Cardiac muscle cell (in vitro differentiated cells and primary cell): ENCODE data around the gene POLR2F. TPM values are rescaled to one million over a fixed set of nuclear protein-coding genes. Genes with fewer than 3 reads are reported as not detected.

Source experiments
- DNase-seq, 2 donors: peaks; one replicate each; pipeline versions ENCODE4 v3.0.0 to v3.0.0-alpha.2; 2010 to 2017; ENCODE audit warnings: low read depth in 1 of 2, low spot score in 1 of 2
- H3K27ac ChIP-seq: fragments of 200-600 bp; sonication (generic); 2 replicates; pipeline ENCODE4 v1.5.1; 2016
- H3K27me3 ChIP-seq: fragments of 200-600 bp; sonication (generic); 2 replicates; pipeline ENCODE4 v1.6.0; 2016; ENCODE audit warnings: control low read depth
- H3K36me3 ChIP-seq: fragments of 200-600 bp; sonication (generic); 2 replicates; pipeline ENCODE4 v1.5.1; 2016; ENCODE audit warnings: control low read depth
- H3K4me1 ChIP-seq: fragments of 200-600 bp; sonication (generic); 2 replicates; pipeline ENCODE4 v1.8.1; 2017; ENCODE audit warnings: low read depth, mild to moderate bottlenecking, mixed run types
- H3K4me3 ChIP-seq: fragments of 200-600 bp; sonication (generic); 2 replicates; pipeline ENCODE4 v1.5.1; 2016; ENCODE audit warnings: mild to moderate bottlenecking
- H3K9me3 ChIP-seq: fragments of 200-600 bp; sonication (generic); 2 replicates; pipeline ENCODE4 v1.5.1; 2017; ENCODE audit warnings: low read depth, mild to moderate bottlenecking, control low read depth
- polyA plus RNA-seq: library from polyadenylated mRNA; unstranded; fragments of >200 nt; fragmentation: Nextera tagmentation; extraction: Ambion mirVana; gene quantifications from 2 replicates; pipeline ENCODE4 v1.2.1, GENCODE V29; 2016
- total RNA-seq: library from RNA; depleted of rRNA; stranded (reverse); fragments of >200 nt; gene quantifications from 2 replicates; pipeline ENCODE4 v1.2.3, GENCODE V29; 2016
- TF ChIP-seq, protein P1 (sequence below): IDR thresholded peaks from 2 replicates; pipeline ENCODE4 v1.5.1; 2012; ENCODE audit warnings: low read depth, mild to moderate bottlenecking, low read length

POLR2F gene
- total and polyA plus RNA-seq, 2 experiments from 2014 or later = 63.3 to 183 TPM

DNA sequence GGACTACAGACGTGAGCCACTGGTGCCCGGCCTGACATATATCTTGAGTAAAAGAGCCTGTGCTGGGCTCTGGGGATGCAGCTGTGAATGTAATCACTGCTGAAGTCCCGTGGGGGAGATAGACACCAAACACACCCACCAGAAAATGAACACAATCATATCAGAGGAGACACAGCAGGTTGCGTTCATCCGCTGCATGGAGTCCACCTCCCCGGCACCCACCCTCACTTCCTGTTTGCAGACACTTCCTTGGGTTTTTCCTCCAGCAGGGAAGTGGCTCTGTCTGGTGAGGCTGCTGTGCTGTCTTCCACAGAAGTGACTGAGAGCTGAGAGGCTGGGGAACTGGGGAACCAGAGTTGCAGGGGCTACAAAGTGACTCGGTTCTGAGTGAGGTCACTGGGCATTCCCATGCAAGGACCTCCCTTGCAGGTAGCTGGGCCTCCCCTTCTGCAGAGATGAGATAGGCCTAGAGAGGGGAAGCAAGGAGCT, 40.2 kb upstream of the POLR2F start:
- Histone ChIP-seq H3K4me3 (no peak overlapping the region), H3K27ac (no peak overlapping the region), H3K27me3 (no peaks in the 10 kb centered on the region), H3K9me3 (no peaks in the 10 kb centered on the region), H3K36me3 (no peaks in the 10 kb centered on the region), H3K4me1 (peaks cover 15% of the 10 kb centered on the region)
- TF ChIP-seq, protein P1, sequence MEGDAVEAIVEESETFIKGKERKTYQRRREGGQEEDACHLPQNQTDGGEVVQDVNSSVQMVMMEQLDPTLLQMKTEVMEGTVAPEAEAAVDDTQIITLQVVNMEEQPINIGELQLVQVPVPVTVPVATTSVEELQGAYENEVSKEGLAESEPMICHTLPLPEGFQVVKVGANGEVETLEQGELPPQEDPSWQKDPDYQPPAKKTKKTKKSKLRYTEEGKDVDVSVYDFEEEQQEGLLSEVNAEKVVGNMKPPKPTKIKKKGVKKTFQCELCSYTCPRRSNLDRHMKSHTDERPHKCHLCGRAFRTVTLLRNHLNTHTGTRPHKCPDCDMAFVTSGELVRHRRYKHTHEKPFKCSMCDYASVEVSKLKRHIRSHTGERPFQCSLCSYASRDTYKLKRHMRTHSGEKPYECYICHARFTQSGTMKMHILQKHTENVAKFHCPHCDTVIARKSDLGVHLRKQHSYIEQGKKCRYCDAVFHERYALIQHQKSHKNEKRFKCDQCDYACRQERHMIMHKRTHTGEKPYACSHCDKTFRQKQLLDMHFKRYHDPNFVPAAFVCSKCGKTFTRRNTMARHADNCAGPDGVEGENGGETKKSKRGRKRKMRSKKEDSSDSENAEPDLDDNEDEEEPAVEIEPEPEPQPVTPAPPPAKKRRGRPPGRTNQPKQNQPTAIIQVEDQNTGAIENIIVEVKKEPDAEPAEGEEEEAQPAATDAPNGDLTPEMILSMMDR = no peak
- no peak for DNase-seq

DNA sequence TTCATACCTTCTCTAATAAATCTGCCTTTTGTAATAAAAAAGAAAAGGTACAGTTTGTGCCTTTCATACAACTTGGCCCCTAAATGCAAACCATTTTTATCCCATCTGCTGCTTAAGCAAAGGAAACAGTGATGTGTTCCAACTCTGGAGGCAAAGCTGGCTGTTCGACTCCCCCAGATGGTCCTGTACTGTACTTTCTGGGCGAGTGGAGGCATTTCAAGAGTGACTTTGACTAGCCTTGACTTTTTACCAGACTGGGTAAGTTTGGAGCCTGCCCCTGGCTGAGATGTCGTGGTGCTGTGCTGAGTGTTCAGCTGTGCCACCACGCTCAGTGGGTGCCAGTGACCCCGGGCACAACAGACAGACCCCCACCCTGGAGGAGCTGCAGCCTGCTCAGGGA, 37.2 kb upstream of the POLR2F start:
- Histone ChIP-seq H3K4me3 (no peak overlapping the region), H3K9me3 (no peaks in the 10 kb centered on the region), H3K36me3 (peaks cover 3% of the 10 kb centered on the region), H3K27me3 (no peaks in the 10 kb centered on the region), H3K27ac (no peak overlapping the region), H3K4me1 (peaks cover 3% of the 10 kb centered on the region)
- DNase-seq = no peak
- TF ChIP-seq, protein P1 = no peak

DNA sequence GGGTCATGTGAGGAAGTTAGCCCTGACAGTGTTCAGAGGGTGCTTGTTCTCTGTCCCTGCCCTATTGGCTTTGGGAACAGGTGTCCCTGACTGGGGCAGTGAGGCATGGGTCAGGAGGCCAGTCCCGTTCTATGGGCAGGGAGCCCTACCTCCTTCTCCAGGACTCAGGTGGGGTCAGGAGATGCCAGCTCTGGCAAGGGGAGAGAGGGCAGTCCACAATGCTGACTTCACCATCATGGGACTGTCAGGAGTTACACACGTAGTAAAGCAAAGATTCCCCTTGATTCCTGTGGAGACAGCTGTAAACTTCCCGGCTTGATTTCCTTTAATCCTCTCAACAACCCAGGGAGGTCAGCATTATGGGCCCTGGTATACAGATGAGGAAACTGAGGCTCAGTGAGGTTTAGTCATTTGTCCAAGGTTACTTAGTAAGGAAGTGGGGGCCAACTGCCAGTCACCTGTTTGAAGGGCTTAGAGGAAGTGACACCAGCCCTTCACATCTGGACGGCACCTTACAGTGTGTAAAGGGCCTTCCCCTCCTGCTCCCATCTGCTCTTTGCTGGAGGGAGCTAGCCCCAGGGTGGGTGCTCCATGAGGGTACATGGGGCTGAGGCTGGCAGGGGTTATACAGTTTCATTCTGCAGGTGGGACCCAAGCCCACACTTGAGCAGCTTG, 35.5 kb upstream of the POLR2F start:
- Histone ChIP-seq H3K27ac (no peak overlapping the region), H3K27me3 (no peaks in the 10 kb centered on the region), H3K9me3 (no peaks in the 10 kb centered on the region), H3K36me3 (peaks cover 5% of the 10 kb centered on the region), H3K4me3 (no peak overlapping the region), H3K4me1 (no peaks in the 10 kb centered on the region)
- TF ChIP-seq, protein P1 = no peak
- no peak for DNase-seq

DNA sequence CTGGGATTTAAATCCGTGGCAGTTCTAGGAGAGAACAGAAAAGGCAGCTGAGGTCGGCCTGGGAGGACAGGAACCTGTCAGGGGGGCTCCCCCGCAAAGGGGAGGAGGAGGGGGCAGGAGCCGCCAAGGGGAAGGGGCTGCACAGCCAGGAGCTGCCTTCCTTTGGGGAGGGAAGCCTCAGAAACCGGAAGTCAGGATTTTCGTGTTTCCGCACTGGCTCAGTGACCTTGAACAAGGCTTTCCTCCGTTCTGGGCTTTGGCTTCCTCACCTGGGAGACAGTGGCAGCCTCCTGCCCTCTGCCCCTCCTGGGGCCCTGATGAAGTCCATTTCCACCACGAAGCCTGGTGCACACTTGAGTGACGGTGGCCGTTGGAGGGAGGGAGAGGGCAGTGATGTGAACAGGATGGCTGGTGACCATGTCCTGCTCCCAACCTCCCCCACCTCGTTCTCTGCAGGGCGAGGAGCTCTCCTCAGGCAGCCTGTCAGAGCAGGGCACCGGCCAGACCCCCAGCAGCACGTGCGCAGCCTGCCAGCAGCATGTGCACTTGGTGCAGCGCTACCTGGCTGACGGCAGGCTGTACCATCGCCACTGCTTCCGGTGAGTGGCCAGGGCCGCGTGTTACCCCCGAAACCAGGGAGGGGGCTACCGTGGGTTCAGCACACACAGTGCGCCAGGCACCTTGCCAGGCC, 34.8 kb upstream of the POLR2F start:
- DNase-seq = no peak
- Histone ChIP-seq H3K27me3 (no peaks in the 10 kb centered on the region), H3K4me1 (no peaks in the 10 kb centered on the region), H3K9me3 (no peaks in the 10 kb centered on the region), H3K27ac (no peak overlapping the region), H3K36me3 (peaks cover 6% of the 10 kb centered on the region), H3K4me3 (no peak overlapping the region)
- TF ChIP-seq, protein P1 = no peak

DNA sequence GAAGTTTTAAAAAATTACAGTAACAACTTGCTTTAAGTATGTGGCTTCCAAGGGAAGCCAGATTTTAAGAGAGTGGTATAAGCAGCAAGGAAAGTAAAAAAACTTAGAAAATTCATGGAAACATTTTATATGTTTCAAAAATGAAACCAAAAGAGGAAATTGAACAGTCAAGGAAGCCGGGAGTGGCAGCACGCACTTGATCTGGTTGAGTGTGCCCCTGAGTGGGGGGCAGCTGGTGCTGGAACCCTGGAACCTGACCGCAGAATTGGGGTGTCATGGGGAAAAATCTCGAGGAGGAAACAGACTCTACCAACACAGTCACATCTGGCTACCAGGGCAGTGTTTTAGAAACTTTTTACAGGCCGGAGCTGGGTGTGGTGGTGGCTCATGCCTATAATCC, 33.4 kb upstream of the POLR2F start:
- no peak overlapping the region for H3K27ac ChIP-seq
- no peaks in the 10 kb centered on the region for H3K9me3 ChIP-seq
- no peak for DNase-seq
- no peaks in the 10 kb centered on the region for H3K4me1 ChIP-seq
- TF ChIP-seq, protein P1 = no peak
- no peak overlapping the region for H3K4me3 ChIP-seq
- H3K36me3 ChIP-seq = peaks cover 6% of the 10 kb centered on the region
- no peaks in the 10 kb centered on the region for H3K27me3 ChIP-seq
